Fibroblast of skin of right quadriceps (primary cell): Measurements from ENCODE around the gene PRIMPOL.
A peak's percentile ranks its signal among the peaks of the same experiment; 100 is the strongest.
"Not testable (repeated sequence)": the region's sequence is repeated elsewhere in the genome, so short reads cannot be mapped to it uniquely, and the experiment has no call there.

Experiments used
- DNase-seq: peaks from one replicate; pipeline ENCODE4 v3.0.0-alpha.2; 2013

PRIMPOL gene, protein sequence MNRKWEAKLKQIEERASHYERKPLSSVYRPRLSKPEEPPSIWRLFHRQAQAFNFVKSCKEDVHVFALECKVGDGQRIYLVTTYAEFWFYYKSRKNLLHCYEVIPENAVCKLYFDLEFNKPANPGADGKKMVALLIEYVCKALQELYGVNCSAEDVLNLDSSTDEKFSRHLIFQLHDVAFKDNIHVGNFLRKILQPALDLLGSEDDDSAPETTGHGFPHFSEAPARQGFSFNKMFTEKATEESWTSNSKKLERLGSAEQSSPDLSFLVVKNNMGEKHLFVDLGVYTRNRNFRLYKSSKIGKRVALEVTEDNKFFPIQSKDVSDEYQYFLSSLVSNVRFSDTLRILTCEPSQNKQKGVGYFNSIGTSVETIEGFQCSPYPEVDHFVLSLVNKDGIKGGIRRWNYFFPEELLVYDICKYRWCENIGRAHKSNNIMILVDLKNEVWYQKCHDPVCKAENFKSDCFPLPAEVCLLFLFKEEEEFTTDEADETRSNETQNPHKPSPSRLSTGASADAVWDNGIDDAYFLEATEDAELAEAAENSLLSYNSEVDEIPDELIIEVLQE

DNA sequence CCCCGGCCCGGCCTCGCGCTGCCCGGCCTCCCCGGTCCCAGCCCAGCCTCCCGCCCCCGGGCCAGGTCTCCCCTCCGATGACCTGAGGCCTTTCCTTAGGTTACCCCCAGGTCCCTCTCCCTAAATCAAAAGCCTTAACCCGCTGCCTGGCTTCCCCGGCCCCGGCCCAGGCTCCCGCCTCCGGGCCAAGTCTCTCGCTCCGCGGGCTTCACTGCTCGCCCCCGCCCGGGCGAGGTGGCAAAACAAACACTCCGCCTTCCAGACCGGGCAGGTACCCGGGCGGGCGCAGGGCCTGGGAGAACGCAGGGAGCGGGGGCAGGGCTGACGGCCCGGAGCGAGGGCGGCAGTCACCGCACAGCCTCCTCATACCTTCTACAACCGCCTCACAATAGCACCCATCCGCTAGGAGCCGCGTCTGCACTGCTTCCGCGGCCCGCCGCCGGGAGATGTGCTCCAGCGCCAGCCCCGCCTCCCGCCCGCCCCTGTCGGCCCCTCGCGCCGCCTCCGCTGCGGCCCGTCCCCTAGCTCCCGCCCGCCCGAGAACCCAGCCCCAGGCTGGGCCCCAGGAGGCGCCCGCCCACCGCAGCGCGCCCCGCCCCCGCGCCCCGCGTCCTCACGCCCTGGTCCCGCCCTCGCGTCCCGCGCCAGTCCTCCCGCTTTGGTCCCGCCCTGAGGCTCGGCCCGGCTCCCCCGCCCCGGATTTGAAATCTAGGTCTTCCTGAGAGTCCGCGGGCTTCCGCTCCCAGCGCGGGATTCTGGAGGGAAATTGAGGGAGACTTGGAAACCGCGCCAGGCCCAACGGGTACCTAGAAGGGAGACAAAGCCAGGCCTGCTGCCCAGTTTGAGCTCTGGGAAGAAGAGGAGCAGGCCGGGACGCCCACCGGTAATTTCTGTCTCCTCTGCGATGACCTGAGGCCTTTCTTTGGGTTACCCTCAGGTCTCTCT lies at the start of gene PRIMPOL, which contains the start of gene CASP3:
TSS of gene PRIMPOL (plus strand) at position 713 of the 945 bp plus-strand sequence. CDS start 7,403 bp downstream, outside the sequence.
TSS of gene CASP3 (minus strand) at position 422 of the 945 bp plus-strand sequence. CDS start 10,994 bp downstream, outside the sequence.
- DNase-seq = peak; percentile 97

DNA sequence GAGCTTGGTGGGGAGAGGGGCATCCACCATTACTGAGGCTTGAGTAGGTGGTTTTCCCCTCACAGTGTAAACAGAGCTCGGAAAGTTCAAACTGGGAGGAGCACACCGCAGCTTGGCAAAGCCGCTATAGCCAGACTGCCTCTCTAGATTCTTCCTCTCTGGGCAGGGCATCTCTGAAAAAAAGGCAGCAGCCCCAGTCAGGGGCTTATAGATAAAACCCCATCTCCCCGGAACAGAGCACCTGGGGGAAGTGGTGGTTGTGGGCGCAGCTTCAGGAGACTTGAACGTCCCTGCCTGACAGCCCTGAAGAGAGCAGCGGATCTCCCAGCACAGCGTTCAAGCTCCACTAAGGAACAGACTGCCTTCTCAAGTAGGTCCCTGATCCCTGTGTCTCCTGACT lies 48.6 kb upstream of the PRIMPOL start:
- not testable (repeated sequence) for DNase-seq

DNA sequence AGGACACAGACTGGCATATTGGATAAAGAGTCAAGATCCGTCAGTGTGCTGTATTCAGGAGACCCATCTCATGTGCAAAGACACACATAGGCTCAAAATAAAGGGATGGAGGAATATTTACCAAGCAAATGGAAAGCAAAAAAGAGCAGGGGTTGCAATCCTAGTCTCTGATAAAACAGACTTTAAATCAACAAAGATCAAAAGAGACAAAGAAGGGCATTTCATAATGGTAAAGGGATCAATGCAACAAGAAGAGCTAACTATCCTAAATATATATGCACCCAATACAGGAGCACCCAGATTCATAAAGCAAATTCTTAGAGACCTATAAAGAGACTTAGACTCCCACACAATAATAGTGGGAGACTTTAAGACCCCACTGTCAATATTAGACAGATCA lies 46.7 kb upstream of the PRIMPOL start:
- DNase-seq = not testable (repeated sequence)

DNA sequence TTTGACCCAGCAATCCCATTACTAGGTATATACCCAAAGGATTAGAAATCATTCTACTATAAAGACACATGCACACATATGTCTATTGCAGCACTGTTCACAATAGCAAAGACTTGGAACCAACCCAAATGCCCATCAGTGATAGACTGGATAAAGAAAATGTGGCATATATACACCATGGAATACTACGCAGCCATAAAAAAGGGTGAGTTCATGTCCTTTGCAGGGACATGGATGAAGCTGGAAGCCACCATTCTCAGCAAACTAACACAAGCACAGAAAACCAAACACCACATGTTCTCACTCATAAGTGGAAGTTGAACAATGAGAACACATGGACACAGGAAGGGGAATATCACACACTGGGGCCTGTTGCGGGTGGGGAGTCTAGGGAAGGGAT lies 42.1 kb upstream of the PRIMPOL start:
- DNase-seq = not testable (repeated sequence)

DNA sequence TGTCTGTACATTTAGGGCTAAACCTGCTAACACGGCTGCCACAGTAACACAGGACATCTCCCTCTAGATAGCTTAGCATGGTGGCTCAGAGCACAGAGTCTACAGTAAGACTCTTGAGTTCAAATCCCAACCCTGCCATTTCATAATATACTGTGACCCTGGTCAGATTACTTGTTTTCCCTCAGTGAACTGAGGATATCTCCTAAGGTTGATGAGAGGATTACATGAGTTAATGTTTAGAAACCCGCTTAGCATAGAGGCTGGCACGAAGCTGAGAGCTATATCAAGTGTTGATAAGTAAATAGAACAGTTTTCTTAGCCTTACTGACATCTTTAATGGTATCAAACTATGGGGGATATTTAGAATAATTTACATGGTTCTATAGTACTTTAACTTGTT lies 37.5 kb upstream of the PRIMPOL start:
- no peak for DNase-seq

DNA sequence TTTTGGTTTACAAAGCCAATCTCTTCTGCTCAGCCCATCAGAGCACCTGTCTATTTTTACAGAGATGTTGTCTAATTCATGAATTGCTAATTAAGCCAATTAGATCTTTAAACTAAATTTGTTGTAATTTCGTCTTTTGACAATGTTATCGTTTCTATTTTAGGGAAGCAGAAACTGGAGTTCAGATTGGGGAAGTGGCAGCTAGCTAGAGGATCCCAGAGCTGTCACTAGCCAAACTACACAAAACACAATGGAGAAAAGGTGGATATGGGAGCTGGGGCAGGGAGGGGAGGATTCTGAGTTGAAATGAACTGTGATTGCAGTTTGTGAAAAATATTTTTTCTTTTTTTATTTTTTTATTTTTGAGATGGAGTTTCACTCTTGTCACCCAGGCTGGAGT lies 36.1 kb upstream of the PRIMPOL start:
- DNase-seq = no peak

DNA sequence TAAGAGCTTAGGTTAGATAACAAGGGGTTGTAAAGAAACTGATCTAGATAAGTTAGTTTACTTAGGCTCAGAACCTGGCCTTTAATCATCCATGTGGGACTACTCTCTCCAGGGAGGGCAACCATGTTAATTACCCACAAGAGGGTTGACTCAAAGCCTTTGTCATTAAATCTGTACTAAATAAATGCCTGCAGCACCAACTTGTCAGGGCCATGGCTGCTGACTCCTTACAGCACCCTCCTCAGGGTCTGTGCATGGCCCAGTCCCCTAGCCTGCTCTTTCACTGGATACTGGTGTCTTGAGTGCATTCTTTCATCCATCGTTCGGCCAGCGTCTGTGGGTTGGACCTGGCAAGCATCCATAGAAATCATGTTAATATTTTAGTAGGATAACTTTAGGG lies 35.0 kb upstream of the PRIMPOL start:
- DNase-seq = no peak

DNA sequence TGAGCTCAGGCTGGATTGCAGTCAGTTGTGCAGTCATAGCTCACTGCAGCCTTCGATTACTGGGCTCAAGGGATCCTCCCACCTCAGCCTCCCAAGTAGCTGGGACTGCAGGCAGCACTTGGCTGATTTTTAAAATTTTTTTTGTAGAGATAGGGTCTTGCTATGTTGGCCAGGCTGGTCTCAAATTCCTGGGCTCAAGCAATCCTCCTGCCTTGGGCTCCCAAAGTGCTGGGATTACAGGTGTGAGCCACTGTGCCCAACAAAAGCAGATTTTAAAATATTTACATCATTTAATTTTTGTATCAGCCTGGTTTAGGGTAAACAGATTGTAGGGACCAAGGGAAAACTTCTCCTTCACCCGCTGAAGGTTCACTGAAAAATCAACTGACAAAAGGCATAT lies 33.4 kb upstream of the PRIMPOL start:
- not testable (repeated sequence) for DNase-seq

DNA sequence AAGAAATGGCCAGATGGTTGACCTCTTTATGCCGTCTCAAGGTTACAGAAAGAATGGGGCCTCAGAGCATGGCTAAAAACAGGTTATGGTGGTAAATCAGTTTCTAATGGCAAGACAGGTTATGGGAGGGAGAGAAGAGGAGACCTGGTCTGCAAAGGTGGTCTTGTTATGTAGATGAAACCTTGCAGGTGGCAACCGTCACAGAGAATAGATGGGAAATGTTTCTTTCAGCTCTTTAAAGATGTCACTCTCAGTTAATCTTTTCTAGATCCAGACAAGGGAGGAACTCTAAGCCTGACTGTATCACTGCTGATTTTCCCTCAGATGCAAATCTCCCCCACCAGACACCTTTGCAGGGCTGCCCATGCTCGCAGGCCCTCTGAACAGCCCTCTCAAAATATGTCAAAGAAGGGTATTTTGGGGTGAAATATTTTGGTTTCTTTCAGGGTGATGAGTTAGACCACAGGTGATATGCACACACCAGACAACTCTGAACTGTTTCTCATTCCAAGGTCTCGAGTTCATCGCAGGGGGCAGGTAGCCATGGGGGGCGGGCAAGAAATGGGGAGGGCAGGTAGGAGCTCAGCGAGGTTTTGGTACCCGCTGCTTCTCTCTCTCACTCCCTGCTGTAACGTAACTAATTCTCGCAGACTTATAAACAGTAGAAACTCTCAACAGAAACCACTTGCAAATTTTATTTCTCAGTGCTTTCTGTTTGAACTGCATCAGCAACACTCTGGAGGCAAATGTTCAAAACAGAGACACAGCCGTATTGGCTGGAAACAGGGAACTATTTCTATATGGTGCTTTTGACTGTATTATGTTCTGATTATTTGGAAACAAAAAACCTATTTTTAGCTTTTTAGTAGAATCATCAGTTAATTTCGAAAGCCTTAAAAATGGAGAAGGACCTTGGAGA lies 32.6 kb upstream of the PRIMPOL start:
- DNase-seq = no peak

DNA sequence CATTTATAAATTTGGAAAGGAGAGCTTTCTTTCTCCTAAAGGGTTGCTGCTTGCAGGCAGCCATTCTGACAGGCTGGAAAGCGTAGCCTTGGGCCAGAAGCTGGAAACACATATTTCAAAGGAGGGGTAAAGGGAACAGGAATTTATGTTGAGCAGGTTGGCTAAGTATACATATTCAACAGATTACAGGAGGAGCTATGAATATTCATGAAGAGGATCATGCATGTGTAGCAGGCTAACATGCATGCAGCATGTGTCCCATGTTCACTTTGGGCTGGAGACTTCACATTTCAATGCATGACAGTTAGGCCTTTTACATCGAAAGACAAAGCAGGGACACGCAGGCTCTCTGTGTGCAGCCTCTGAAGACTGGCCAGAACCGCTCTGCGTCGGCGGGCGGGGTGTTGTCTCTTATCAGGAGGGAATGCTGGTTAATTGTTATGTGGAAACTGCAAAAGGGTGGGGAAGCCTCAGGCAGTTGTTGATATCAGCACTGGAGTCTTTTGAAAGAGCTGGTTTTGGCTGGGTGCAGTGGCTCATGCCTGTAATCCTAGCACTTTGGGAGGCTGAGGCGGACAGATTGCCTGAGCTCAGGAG lies 31.8 kb upstream of the PRIMPOL start:
- no peak for DNase-seq

DNA sequence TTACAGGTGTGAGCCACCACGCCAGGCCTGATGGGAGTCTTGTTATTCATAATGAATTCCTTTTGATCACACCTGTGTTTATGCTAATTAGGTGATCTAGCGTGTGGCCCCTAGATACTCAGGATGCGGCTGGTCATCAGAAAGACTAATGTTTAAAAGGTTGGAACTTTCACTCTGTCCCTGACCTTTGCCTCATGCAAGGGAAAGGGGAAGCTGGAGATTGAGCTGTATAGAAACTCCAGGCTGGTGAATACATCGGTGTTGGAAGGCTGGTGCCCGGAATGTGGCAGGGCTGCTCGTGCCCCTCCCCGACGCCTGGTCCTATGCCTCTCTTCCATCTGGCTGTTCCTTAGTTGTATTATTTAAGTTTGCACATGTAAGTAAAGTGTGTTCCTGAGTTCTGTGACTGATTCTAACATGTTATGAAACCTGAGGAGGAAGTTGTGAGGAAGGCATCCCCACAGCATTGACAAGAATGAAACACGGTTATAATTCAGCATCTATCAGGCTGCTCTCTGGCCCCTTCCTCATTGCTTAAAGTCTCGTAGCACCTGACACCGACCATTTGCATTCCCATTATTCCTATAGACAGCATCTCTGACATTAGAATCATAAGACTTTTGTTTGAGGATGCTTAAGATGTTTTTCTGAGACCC lies 29.2 kb upstream of the PRIMPOL start:
- DNase-seq = no peak

DNA sequence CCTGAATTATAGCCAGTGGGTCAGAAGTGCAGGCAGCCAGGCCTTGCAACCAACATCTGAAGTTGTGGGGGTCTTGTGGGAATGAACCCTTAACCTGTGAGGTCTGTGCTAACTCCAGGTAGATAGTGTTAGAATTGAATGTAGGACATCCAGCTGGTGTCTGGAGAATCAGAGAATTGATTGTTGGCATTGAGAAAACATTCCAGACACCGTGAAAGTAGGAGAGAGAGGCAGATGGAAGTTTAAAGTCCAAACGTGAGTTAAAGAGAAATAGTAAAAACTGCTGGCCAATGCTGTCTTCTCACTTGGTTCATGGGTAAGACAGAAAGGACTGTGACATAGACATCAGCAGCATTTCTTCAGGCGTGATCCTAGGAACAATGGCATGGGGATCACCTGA lies 28.0 kb upstream of the PRIMPOL start:
- DNase-seq = no peak

DNA sequence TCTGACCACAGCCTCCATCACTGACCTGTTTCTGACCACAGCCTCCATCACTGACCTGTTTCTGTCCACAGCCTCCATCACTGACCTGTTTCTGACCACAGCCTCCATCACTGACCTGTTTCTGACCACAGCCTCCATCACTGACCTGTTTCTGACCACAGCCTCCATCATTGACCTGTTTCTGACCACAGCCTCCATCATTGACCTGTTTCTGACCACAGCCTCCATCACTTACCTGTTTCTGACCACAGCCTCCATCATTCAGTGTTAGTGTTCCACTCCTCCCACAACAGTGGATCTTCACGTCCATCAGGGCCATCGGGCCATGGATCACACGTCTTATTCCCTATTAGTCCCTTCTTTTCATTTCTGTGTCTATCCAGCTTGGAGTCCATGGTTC lies 25.0 kb upstream of the PRIMPOL start:
- DNase-seq = not testable (repeated sequence)

DNA sequence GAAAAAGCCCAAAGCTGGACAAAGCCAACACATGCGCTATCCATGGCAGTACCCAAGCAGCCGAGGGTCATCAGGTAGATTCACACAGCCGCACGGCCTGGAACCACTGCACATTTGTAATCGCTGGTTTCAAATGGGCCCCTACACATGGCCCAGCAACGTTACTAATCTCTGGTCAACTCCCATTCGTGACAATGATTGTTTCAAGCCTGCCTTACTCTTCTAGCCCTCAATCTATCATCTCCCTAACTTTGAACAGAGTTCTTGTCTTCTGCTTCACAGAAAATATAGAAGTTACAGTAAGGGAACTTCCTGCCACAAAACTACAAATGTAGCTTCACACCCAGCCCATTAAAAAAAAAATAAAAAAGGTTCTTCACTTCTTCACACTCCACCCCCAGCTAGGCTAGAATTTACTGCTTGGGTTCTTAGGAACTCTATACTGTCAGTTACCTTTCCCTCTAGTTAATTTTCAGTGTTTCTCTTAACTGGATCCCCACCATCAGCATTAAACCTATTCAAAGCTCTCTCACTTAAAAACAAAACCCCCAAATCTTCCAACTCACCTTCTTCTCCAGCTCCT lies 24.5 kb upstream of the PRIMPOL start:
- no peak for DNase-seq

DNA sequence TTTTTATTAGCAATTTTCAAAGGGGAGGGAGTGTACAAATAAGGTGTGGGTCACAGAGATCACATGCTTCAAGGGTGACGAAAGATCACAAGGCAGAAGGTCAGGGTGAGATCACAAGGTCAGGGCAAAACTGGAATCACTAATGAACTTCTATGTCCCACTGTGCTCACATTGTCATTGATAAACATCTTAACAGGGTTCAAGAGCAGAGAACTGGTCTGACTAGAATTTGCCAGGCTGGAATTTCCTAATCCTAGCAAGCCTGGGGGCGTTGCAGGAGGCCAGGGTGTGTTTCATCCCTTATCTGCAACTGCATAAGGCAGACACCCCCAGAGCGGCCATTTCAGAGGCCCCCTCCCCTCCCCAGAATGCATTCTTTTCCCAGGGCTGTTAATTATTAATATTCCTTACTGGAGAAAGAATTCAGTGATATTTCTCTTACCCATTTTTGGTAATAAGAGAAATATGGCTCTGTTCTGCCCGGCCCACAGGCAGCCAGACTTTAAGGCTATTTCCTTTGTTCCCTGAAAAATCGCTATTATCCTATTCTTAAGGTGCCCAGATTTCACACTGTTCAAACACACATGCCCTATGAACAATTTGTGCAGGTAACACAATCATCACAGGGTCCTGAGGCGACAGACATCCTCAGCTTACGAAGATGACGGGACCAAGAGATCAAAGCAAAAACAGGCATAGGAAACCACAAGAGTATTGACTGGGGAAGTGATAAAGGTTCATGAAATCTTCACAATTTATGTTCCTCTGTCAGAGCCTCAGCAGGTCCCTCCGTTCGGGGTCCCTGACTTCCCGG lies 23.5 kb upstream of the PRIMPOL start:
- DNase-seq = not testable (repeated sequence)

DNA sequence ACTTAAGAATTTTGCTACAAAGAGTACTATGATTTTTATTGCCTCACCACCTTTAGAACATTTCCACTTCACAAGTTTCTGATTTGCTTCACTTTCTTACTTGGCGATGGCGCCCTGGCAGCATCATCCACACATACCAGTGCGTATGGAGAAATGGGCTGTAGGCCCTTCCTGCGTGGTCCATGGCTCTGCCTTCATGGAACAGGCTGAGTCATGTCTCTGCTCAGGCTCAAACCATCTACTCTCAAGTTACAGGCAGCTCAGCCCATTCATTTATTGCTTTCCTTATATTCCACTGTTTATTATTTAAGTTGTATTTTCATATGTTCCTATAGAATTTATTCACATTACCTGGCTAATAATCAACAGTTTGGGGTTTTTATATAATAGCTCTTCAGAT lies 21.4 kb upstream of the PRIMPOL start:
- peak; percentile 4 for DNase-seq

DNA sequence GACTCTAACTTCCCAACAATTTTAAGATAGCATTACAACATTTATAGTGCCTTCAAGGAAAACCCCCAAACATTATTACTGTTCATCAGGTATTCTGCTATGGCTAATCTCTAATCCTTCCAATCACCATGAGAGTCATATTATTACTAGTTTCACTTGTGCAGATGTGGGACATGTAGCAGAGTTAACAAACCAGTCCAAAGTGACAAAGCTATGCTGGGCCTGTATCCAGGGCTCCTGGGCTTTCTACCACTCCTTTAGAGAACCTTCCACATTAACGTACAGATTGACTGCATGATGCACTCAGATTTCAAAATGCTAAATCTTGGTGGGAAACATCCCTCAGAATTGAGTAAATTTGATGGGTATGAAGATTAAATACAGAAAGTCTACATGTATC lies 16.7 kb upstream of the PRIMPOL start:
- no peak for DNase-seq

DNA sequence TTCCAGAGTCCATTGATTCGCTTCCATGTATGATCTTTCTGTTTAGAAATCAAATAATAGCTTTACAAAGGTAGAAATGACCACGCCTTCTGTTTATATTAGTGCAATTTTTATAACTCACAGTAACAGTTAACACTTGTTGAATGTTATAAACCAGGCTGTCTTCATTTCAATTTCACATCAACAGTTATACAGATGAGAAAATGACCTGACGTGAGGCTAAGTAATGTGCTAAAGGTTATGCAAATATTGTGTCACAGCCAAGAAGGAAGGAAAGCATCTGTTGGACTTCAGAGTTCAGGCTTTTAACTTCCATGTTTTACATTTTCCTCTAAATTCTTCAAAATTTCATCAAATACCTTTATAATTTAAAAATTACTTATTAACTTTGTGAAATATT lies 14.2 kb upstream of the PRIMPOL start:
- DNase-seq = no peak

DNA sequence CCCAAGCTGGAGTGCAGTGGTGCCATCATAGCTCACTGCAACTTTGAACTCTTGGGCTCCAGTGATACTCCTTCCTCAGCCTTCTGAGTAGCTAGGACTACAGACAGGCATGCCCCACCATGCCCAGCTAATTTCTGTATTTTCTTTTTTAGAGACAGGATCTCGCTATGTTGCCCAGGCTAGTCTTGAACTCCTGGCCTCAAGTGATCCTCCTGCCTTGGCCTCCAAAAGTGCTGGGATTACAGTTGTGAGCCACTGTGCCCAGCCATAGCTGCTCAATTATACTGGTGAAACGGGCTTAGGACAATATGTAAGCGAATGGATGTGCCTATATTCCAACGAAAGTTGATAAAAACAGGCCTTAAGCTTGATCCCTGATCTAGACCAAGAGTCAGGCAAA lies 13.4 kb upstream of the PRIMPOL start:
- DNase-seq = no peak

DNA sequence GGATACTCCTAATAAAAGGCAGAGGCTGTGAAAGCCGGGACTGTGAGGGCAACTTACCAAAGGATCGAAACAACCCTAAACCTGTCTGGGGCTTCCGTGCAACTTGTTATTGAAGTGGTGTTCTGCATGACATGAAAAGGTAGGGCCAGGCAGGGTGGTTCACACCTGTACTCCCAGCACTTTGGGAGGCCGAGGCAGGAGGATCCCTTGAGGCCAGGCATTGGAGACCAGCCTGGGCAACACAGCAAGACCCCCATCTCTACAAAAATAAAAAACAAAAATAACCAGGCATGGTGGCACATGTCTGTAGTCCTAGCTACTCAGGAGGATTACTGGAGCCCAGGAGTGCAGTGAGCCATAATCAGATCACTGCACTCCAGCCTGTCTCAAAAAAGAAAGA lies 12.6 kb upstream of the PRIMPOL start:
- DNase-seq = no peak
